ENCODE data around the gene FCMR.

- TF ChIP-seq CTCF (conservative IDR thresholded peaks at IDR 0.05; ENCODE audit: low read depth in 2 of 2): no peak
- no peak for TF ChIP-seq JUNB (IDR thresholded peaks at IDR 0.05; ENCODE audit: unreplicated experiment)
- no peak for TF ChIP-seq EZH2 (IDR thresholded peaks at IDR 0.05; ENCODE audit: low read depth, unreplicated experiment)
Observed at GRCh38 chr1:206887701-206888100, 34.0 kb downstream of the FCMR start.
